DOHH2 (cell line): ENCODE results near the gene CDHR4.

Experiments used
- CTCF ChIP-seq: fragments of 200-600 bp; sonication (generic); IDR thresholded peaks from one replicate; pipeline ENCODE4 v1.5.1; 2014; ENCODE audit warnings: antibody characterized with exemption, mild to moderate bottlenecking, low read depth, low read length; ENCODE audit not compliant: poor library complexity, severe bottlenecking
- EZH2phosphoT487 ChIP-seq: fragments of 200-600 bp; sonication (generic); IDR thresholded peaks from 2 replicates; pipeline ENCODE4 v1.6.1; 2017; ENCODE audit warnings: borderline replicate concordance, mild to moderate bottlenecking, antibody characterized with exemption, low read length, moderate library complexity, mixed read lengths

GRCh38 chr3:49788056-49788455 is 11.6 kb downstream of the CDHR4 start:
- TF ChIP-seq CTCF (no peak), EZH2phosphoT487 (no peak)
